ENCODE results near the gene LRRC15. TPM values are rescaled to one million over a fixed set of nuclear protein-coding genes. Genes with fewer than 3 reads are reported as not detected.

Gene LRRC15
- polyA plus RNA-seq, 2 of the 4 experiments (the other 2 are of a cell fraction): 0.05 to 0.14 TPM

DNA sequence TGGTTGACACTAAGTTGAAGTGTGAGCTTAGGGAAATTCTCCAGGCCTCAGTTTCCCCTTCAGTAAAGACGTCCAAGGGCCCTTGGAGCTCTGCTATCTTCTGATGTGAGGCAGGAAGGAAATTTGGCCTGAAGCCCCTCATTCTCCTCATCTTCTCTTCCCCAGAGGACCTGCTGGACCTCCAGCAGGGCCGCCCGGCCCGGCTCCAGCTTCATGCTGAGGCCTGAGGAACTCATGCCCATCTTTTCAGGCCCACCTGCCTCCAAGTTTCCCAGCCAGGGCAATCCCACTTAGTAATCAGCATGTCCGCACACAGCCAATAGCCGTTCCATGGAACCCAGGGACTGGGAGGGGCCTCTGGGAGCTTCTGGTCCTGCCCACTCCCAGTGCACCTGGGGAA is 4.0 kb downstream of the LRRC15 start:
- ATAC-seq (no peak), FAIRE-seq (no peak), DNase-seq (ENCODE audit: low read depth in 1 of 2, low spot score in 1 of 2) (no peak)
- 85% methylated on average over 4 of the region's 6 CpGs for WGBS (ENCODE audit: missing lambda C conversion rate)
- Histone ChIP-seq H3K9me3 (no peaks in the 10 kb centered on the region), H3K27ac (no peak overlapping the region), H3K4me1 (peaks cover 6% of the 10 kb centered on the region; the same call in 1 of the 3 replicates), H3K4me2 (no peak overlapping the region), H3K4me3 (no peak overlapping the region)
- POLR2A ChIA-PET: no interaction called here
- TF ChIP-seq RFX5 (IDR thresholded peaks at IDR 0.05) (no peak), HOXB13 (CRISPR knock-in tag; IDR thresholded peaks at IDR 0.05; ENCODE audit: low read depth) (no peak), EP300 (IDR thresholded peaks at IDR 0.05) (no peak), RARB (CRISPR knock-in tag; IDR thresholded peaks at IDR 0.05) (no peak), NPAS2 (CRISPR knock-in tag; IDR thresholded peaks at IDR 0.05; ENCODE audit: borderline replicate concordance) (no peak)
- TF ChIP-seq, protein P1, sequence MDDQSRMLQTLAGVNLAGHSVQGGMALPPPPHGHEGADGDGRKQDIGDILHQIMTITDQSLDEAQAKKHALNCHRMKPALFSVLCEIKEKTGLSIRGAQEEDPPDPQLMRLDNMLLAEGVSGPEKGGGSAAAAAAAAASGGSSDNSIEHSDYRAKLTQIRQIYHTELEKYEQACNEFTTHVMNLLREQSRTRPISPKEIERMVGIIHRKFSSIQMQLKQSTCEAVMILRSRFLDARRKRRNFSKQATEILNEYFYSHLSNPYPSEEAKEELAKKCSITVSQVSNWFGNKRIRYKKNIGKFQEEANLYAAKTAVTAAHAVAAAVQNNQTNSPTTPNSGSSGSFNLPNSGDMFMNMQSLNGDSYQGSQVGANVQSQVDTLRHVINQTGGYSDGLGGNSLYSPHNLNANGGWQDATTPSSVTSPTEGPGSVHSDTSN (IDR thresholded peaks at IDR 0.05): no peak
- TF ChIP-seq, protein P2, sequence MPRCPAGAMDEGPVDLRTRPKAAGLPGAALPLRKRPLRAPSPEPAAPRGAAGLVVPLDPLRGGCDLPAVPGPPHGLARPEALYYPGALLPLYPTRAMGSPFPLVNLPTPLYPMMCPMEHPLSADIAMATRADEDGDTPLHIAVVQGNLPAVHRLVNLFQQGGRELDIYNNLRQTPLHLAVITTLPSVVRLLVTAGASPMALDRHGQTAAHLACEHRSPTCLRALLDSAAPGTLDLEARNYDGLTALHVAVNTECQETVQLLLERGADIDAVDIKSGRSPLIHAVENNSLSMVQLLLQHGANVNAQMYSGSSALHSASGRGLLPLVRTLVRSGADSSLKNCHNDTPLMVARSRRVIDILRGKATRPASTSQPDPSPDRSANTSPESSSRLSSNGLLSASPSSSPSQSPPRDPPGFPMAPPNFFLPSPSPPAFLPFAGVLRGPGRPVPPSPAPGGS (IDR thresholded peaks at IDR 0.05): no peak
- CTCF ChIA-PET: interaction anchor here (8.2 kb wide), 1 partner anchor 21 kb away, joined by 52 read pairs; no protein-coding TSS in a partner anchor

DNA sequence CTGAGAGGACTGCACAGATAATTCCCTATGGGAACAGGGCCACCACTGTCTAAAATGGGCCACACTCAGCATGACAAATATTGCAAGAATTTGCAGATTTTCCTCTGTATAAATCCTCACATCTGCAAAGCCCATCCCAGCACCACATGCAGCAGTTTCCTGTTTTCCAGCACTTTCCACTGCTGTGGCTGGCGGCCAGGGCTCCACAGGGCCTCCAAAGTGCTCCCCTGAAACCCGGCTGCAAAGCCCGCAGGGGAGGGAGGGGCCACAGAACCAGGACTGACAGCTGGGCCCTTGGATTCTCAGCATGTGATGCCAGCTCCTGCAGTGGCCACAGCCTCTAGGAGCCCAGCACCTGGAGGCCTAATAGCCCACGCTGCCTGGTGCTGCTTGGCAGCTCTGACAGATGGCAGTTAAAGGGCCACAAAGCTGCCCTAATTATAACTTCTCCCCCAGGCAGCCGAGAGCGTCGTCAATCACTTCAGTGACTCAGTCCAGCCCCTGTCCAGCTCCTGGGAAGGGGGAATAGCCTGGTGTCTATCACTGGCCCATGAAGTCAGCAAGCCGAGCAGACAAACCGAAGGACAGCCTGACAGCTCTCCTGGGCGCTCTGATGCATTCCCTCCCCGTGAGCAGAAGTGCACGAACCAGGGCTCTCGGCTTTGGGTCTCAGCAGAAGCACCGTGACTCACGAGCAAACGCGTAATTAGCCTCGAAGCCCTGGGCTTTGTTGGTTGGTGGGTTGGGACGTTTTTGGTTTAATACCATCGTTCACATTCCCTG is 4.7 kb downstream of the LRRC15 start:
- DNase-seq (ENCODE audit: low read depth in 1 of 2, low spot score in 1 of 2): no peak
- Histone ChIP-seq H3K9me3 (no peaks in the 10 kb centered on the region), H3K4me3 (no peak overlapping the region), H3K4me2 (no peak overlapping the region), H3K4me1 (peaks cover 6% of the 10 kb centered on the region; the same call in 1 of the 3 replicates), H3K27ac (peak overlapping the region in 1 of 2 experiments; percentile 28; a peak in 1 of 6 replicates)
- peak in 1 of 2 experiments; percentile 20; a peak in 1 of 6 replicates for ATAC-seq
- WGBS (ENCODE audit: missing lambda C conversion rate): 70% methylated on average over 16 of the region's 20 CpGs
- ChIA-PET CTCF (interaction anchor here (8.2 kb wide), 1 partner anchor 20 kb away, joined by 52 read pairs; no protein-coding TSS in a partner anchor), POLR2A (no interaction called here)
- FAIRE-seq: no peak
- TF ChIP-seq RFX5 (IDR thresholded peaks at IDR 0.05) (no peak), ZC3H11A (IDR thresholded peaks at IDR 0.05) (no peak), CBX2 (IDR thresholded peaks at IDR 0.05; ENCODE audit: borderline replicate concordance, low read depth) (no peak), HOXB13 (CRISPR knock-in tag; IDR thresholded peaks at IDR 0.05; ENCODE audit: low read depth) (no peak), HOXB5 (CRISPR knock-in tag; IDR thresholded peaks at IDR 0.05) (no peak), SMC3 (IDR thresholded peaks at IDR 0.05) (no peak), FOSL2 (IDR thresholded peaks at IDR 0.05) (no peak), FOSL2 (CRISPR knock-in tag; IDR thresholded peaks at IDR 0.05) (no peak), EHF (CRISPR knock-in tag; IDR thresholded peaks at IDR 0.05) (no peak), JUNB (IDR thresholded peaks at IDR 0.05) (no peak), ZNF302 (CRISPR knock-in tag; IDR thresholded peaks at IDR 0.05) (no peak), NR3C1 (IDR thresholded peaks at IDR 0.05) (no peak)
- TF ChIP-seq, protein P2 (IDR thresholded peaks at IDR 0.05): no peak
- TF ChIP-seq, protein P3, sequence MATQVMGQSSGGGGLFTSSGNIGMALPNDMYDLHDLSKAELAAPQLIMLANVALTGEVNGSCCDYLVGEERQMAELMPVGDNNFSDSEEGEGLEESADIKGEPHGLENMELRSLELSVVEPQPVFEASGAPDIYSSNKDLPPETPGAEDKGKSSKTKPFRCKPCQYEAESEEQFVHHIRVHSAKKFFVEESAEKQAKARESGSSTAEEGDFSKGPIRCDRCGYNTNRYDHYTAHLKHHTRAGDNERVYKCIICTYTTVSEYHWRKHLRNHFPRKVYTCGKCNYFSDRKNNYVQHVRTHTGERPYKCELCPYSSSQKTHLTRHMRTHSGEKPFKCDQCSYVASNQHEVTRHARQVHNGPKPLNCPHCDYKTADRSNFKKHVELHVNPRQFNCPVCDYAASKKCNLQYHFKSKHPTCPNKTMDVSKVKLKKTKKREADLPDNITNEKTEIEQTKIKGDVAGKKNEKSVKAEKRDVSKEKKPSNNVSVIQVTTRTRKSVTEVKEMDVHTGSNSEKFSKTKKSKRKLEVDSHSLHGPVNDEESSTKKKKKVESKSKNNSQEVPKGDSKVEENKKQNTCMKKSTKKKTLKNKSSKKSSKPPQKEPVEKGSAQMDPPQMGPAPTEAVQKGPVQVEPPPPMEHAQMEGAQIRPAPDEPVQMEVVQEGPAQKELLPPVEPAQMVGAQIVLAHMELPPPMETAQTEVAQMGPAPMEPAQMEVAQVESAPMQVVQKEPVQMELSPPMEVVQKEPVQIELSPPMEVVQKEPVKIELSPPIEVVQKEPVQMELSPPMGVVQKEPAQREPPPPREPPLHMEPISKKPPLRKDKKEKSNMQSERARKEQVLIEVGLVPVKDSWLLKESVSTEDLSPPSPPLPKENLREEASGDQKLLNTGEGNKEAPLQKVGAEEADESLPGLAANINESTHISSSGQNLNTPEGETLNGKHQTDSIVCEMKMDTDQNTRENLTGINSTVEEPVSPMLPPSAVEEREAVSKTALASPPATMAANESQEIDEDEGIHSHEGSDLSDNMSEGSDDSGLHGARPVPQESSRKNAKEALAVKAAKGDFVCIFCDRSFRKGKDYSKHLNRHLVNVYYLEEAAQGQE (IDR thresholded peaks at IDR 0.05): no peak
- TF ChIP-seq, protein P4, sequence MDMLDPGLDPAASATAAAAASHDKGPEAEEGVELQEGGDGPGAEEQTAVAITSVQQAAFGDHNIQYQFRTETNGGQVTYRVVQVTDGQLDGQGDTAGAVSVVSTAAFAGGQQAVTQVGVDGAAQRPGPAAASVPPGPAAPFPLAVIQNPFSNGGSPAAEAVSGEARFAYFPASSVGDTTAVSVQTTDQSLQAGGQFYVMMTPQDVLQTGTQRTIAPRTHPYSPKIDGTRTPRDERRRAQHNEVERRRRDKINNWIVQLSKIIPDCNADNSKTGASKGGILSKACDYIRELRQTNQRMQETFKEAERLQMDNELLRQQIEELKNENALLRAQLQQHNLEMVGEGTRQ (IDR thresholded peaks at IDR 0.05): no peak
- TF ChIP-seq, protein P5, sequence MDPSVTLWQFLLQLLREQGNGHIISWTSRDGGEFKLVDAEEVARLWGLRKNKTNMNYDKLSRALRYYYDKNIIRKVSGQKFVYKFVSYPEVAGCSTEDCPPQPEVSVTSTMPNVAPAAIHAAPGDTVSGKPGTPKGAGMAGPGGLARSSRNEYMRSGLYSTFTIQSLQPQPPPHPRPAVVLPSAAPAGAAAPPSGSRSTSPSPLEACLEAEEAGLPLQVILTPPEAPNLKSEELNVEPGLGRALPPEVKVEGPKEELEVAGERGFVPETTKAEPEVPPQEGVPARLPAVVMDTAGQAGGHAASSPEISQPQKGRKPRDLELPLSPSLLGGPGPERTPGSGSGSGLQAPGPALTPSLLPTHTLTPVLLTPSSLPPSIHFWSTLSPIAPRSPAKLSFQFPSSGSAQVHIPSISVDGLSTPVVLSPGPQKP (IDR thresholded peaks at IDR 0.05; ENCODE audit: low read depth, low read length): no peak
